GM23338 (cell line): Measurements from ENCODE around the gene TESK2.

Experiments
- CTCF ChIP-seq, 2 experiments: fragments of 200-600 bp in 1 of 2; sonication (generic) in 1 of 2; conservative IDR thresholded peaks; 2 replicates each; pipeline versions ENCODE4 v1.5.1 to v1.6.1; 2016 to 2017; ENCODE audit warnings: antibody characterized with exemption in 2 of 2, low read depth in 2 of 2, mild to moderate bottlenecking in 2 of 2, moderate library complexity in 1 of 2
- NANOG ChIP-seq: IDR thresholded peaks from 2 replicates; pipeline ENCODE4 v1.6.1; 2016; ENCODE audit warnings: antibody characterized with exemption, borderline replicate concordance

GRCh38 chr1:45355683-45356082 is 135.3 kb downstream of the TESK2 start:
- no peak for TF ChIP-seq NANOG
- no peak for TF ChIP-seq CTCF (conservative IDR thresholded peaks at IDR 0.05; ENCODE audit: low read depth in 2 of 2)
